ENCODE results near the gene TMEM178B.

DNA sequence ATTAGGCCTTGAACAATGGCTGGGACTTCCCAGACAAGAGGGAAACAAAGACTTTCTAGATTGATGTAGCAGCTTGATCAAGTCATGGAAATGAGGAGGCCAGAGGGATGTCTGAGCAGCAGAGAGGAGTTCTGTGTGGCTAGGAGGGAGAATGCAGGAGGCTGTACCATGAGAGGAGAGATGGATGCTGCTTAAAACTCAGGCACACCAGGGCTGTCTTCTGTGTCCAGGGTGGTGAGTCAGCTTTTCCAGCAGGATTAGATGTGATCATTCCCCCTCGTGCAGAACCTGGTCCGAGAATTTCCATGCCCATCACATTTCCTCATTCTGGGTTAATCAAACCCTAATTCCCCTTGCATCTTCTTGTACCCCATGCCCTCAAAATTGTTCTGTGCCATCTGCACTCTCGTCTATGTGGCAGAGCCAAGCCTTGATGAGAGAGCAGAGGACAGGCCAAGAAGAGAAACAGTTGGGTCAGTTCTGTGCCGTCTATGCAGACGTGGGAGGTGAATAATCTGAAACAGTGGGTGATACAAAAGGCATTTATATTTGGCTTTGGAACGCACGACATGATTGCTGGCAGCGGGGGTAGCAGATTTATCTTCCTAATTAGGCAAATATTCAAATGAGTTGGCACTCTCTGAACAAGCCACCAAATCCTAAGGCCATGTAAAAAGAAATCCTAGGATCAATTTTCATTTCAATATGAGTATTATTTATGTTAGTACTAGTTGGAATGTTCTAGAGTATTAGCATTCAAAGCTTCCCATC is 160.7 kb downstream of the TMEM178B start:
- no peak for TF ChIP-seq CTCF (IDR thresholded peaks at IDR 0.05)
- TF ChIP-seq POLR2A (IDR thresholded peaks at IDR 0.05): no peak

Data from ovary (tissue), 3 donors.